SH-SY5Y (cell line): ENCODE data around the gene RET.

Experiments
- GATA2 ChIP-seq: IDR thresholded peaks from 2 replicates; pipeline ENCODE4 v1.6.1; 2011; ENCODE audit warnings: mild to moderate bottlenecking, low read depth, low read length
- GATA3 ChIP-seq: IDR thresholded peaks from 2 replicates; pipeline ENCODE4 v1.6.1; 2011; ENCODE audit warnings: low read depth, mild to moderate bottlenecking, low read length, moderate library complexity

GRCh38 chr10:43125274-43125845 is 48.5 kb downstream of the RET start:
- TF ChIP-seq GATA2 (no peak), GATA3 (no peak)
